H9 (cell line): ENCODE data around the gene RBM15. TPM values are rescaled to one million over a fixed set of nuclear protein-coding genes. Genes with fewer than 3 reads are reported as not detected.

ENCODE experiments used
- DNase-seq: peaks from one replicate; pipeline ENCODE4 v3.0.0-alpha.2; 2017
- H2AFZ ChIP-seq: one replicate; pipeline ENCODE4 v1.6.1; 2013; ENCODE audit warnings: mild to moderate bottlenecking, low read length, control low read depth, moderate library complexity
- H2AK5ac ChIP-seq: 2 replicates; pipeline ENCODE4 v1.6.1; 2013; ENCODE audit warnings: low read length, control low read depth, mixed read lengths; ENCODE audit not compliant: insufficient read length
- H2BK120ac ChIP-seq: one replicate; pipeline ENCODE4 v1.6.1; 2013; ENCODE audit warnings: low read depth, mild to moderate bottlenecking, low read length, control low read depth, inconsistent platforms; ENCODE audit not compliant: poor library complexity, severe bottlenecking
- H2BK12ac ChIP-seq: 2 replicates; pipeline ENCODE4 v1.6.1; 2013; ENCODE audit warnings: low read length, control low read depth, mixed read lengths, low read depth; ENCODE audit not compliant: insufficient read length
- H2BK15ac ChIP-seq: 2 replicates; pipeline ENCODE4 v1.6.1; 2013; ENCODE audit warnings: low read depth, low read length, control low read depth
- H2BK20ac ChIP-seq: one replicate; pipeline ENCODE4 v1.6.1; 2013; ENCODE audit warnings: low read depth, mild to moderate bottlenecking, low read length, control low read depth, inconsistent platforms; ENCODE audit not compliant: poor library complexity, severe bottlenecking
- H2BK5ac ChIP-seq: 2 replicates; pipeline ENCODE4 v1.6.1; 2013; ENCODE audit warnings: low read length, control low read depth, mixed read lengths; ENCODE audit not compliant: insufficient read length
- H3K14ac ChIP-seq: 2 replicates; pipeline ENCODE4 v1.6.1; 2013; ENCODE audit warnings: low read length, control low read depth; ENCODE audit not compliant: insufficient read depth
- H3K18ac ChIP-seq: 2 replicates; pipeline ENCODE4 v1.6.1; 2013; ENCODE audit warnings: low read depth, mild to moderate bottlenecking, mixed read lengths, low read length, control low read depth; ENCODE audit not compliant: insufficient read length
- H3K23ac ChIP-seq: 2 replicates; pipeline ENCODE4 v1.6.1; 2013; ENCODE audit warnings: low read length, control low read depth, mixed read lengths, low read depth; ENCODE audit not compliant: insufficient read length
- H3K23me2 ChIP-seq: 2 replicates; pipeline ENCODE4 v1.6.1; 2013; ENCODE audit warnings: low read depth, mild to moderate bottlenecking, mixed read lengths, low read length, control low read depth; ENCODE audit not compliant: insufficient read length, poor library complexity, severe bottlenecking
- H3K27ac ChIP-seq: 2 replicates; pipeline ENCODE4 v1.5.1; 2013; ENCODE audit warnings: low read length, control low read depth, mixed read lengths, low read depth; ENCODE audit not compliant: insufficient read length
- H3K27me3 ChIP-seq: 2 replicates; pipeline ENCODE4 v1.6.1; 2013; ENCODE audit warnings: low read length, control low read depth, inconsistent platforms; ENCODE audit not compliant: insufficient read depth
- H3K4ac ChIP-seq: 2 replicates; pipeline ENCODE4 v1.6.1; 2013; ENCODE audit warnings: low read depth, mild to moderate bottlenecking, control low read depth, inconsistent platforms, low read length, moderate library complexity
- H3K4me1 ChIP-seq: 2 replicates; pipeline ENCODE4 v1.6.1; 2013; ENCODE audit warnings: low read length, control low read depth, inconsistent platforms; ENCODE audit not compliant: insufficient read depth
- H3K4me2 ChIP-seq: 2 replicates; pipeline ENCODE4 v1.6.1; 2013; ENCODE audit warnings: low read length, control low read depth, mixed read lengths; ENCODE audit not compliant: insufficient read length, insufficient read depth
- H3K56ac ChIP-seq: 2 replicates; pipeline ENCODE4 v1.6.1; 2013; ENCODE audit warnings: low read depth, mild to moderate bottlenecking, mixed read lengths, low read length, control low read depth; ENCODE audit not compliant: insufficient read length
- H3K79me1 ChIP-seq: 2 replicates; pipeline ENCODE4 v1.6.1; 2013; ENCODE audit warnings: low read depth, mild to moderate bottlenecking, moderate library complexity, low read length, control low read depth, inconsistent platforms; ENCODE audit not compliant: insufficient read depth, poor library complexity, severe bottlenecking
- H3K79me2 ChIP-seq: 2 replicates; pipeline ENCODE4 v1.6.1; 2013; ENCODE audit warnings: low read length, control low read depth, inconsistent platforms; ENCODE audit not compliant: insufficient read depth
- H3K9ac ChIP-seq: 2 replicates; pipeline ENCODE4 v1.6.1; 2013; ENCODE audit warnings: low read length, control low read depth, mixed read lengths; ENCODE audit not compliant: insufficient read length; ENCODE audit errors: extremely low read depth
- H3K9me3 ChIP-seq: one replicate; pipeline ENCODE4 v1.6.1; 2013; ENCODE audit warnings: low read depth, low read length, inconsistent platforms; ENCODE audit not compliant: control insufficient read depth
- H3T11ph ChIP-seq: one replicate; pipeline ENCODE4 v1.6.1; 2013; ENCODE audit warnings: mild to moderate bottlenecking, low read length, control low read depth, inconsistent platforms
- H4K20me1 ChIP-seq: one replicate; pipeline ENCODE4 v1.6.1; 2013; ENCODE audit not compliant: control insufficient read depth, insufficient read length, insufficient read depth
- H4K5ac ChIP-seq: 2 replicates; pipeline ENCODE4 v1.6.1; 2013; ENCODE audit warnings: low read depth, mild to moderate bottlenecking, mixed read lengths, low read length, control low read depth; ENCODE audit not compliant: insufficient read length
- H4K8ac ChIP-seq: replicated peaks from 2 replicates; pipeline ENCODE4 v1.6.1; 2013; ENCODE audit warnings: low read length, control low read depth, mixed read lengths, low read depth; ENCODE audit not compliant: insufficient read length
- H4K91ac ChIP-seq: 2 replicates; pipeline ENCODE4 v1.6.1; 2013; ENCODE audit warnings: low read depth, mild to moderate bottlenecking, moderate library complexity, mixed read lengths, low read length, control low read depth; ENCODE audit not compliant: insufficient read length
- H3K27ac Mint-ChIP-seq, 3 experiments: 2 replicates in 2 of 3; 3 replicates in 1 of 3; pipeline ENCODE4 v1.8.0; 2020 to 2021; ENCODE audit warnings: mixed read lengths in 3 of 3, mild to moderate bottlenecking in 1 of 3, moderate library complexity in 1 of 3
- H3K27me3 Mint-ChIP-seq: 2 replicates; pipeline ENCODE4 v1.8.0; 2021; ENCODE audit warnings: low read depth, mild to moderate bottlenecking, moderate library complexity, mixed read lengths
- H3K36me3 Mint-ChIP-seq, 3 experiments: 2 replicates in 2 of 3; 3 replicates in 1 of 3; pipeline ENCODE4 v1.8.0; 2020 to 2021; ENCODE audit warnings: low read depth in 3 of 3, mixed read lengths in 3 of 3; ENCODE audit not compliant: insufficient read depth in 1 of 3
- H3K4me1 Mint-ChIP-seq, 2 experiments: 2 replicates each; pipeline ENCODE4 v1.8.0; 2020; ENCODE audit warnings: mixed read lengths in 2 of 2
- H3K4me3 Mint-ChIP-seq, 2 experiments: 2 replicates in 1 of 2; 3 replicates in 1 of 2; pipeline ENCODE4 v1.8.0; 2020 to 2021; ENCODE audit warnings: mild to moderate bottlenecking in 2 of 2, mixed read lengths in 2 of 2, moderate library complexity in 1 of 2
- H3K9me3 Mint-ChIP-seq, 2 experiments: 2 replicates in 1 of 2; 3 replicates in 1 of 2; pipeline ENCODE4 v1.8.0; 2020; ENCODE audit warnings: mild to moderate bottlenecking in 2 of 2, mixed read lengths in 2 of 2, moderate library complexity in 1 of 2
- WGBS: extraction: QIAGEN DNeasy Blood & Tissue Kit; methylation state at CpG from one replicate; pipeline ENCODE4 v1.1.7; 2013; ENCODE audit warnings: missing lambda C conversion rate, low lambda C conversion rate, mixed read lengths; ENCODE audit not compliant: insufficient read length; ENCODE audit errors: extremely low coverage; 5-methylcytosine and 5-hydroxymethylcytosine counted together
- total RNA-seq: library from RNA; stranded (reverse); gene quantifications from 2 replicates; pipeline ENCODE4 v1.2.1, GENCODE V29; 2021
- TF ChIP-seq, protein P1 (sequence below): fragments of 200-600 bp; sonication (generic); conservative IDR thresholded peaks from 3 replicates; pipeline ENCODE4 v1.8.0; 2021; ENCODE audit warnings: antibody characterized with exemption, mild to moderate bottlenecking

RBM15 gene
- total RNA-seq, 1 experiment from 2014 or later: 62.0 TPM

DNA sequence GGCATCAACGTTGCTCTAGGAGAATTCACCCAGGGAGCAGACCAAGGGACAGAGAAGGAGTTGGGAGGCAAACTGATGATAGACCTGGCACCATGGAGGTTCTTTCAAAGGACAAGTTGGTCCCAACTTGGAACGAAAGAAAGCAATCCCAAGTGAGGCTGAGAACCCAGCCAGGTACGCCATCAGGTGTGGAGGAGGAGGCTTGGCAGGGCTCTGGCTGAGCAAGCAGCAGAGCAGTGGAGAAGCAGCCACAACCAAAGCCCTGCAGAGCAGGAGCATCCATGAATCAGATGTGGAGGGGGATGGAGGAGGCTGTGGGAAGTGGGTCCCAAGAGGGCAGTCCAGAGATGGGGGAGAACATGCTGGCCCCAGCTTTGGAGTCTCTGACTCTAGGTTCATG is 36.3 kb upstream of the RBM15 start:
- no peak overlapping the region for H2BK12ac ChIP-seq
- H2BK20ac ChIP-seq: no peak overlapping the region
- H3K4me1 ChIP-seq: no peaks in the 10 kb centered on the region
- no CpG with 5 or more reads among the region's 3 CpGs for WGBS
- H3K56ac ChIP-seq: no peak overlapping the region
- no peak overlapping the region for H3K4me3 Mint-ChIP-seq
- TF ChIP-seq, protein P1, sequence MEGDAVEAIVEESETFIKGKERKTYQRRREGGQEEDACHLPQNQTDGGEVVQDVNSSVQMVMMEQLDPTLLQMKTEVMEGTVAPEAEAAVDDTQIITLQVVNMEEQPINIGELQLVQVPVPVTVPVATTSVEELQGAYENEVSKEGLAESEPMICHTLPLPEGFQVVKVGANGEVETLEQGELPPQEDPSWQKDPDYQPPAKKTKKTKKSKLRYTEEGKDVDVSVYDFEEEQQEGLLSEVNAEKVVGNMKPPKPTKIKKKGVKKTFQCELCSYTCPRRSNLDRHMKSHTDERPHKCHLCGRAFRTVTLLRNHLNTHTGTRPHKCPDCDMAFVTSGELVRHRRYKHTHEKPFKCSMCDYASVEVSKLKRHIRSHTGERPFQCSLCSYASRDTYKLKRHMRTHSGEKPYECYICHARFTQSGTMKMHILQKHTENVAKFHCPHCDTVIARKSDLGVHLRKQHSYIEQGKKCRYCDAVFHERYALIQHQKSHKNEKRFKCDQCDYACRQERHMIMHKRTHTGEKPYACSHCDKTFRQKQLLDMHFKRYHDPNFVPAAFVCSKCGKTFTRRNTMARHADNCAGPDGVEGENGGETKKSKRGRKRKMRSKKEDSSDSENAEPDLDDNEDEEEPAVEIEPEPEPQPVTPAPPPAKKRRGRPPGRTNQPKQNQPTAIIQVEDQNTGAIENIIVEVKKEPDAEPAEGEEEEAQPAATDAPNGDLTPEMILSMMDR: no peak
- no peak overlapping the region for H2AFZ ChIP-seq
- H3K27me3 Mint-ChIP-seq: peaks cover 6% of the 10 kb centered on the region
- no peak overlapping the region for H2BK120ac ChIP-seq
- H3K36me3 Mint-ChIP-seq: no peaks in the 10 kb centered on the region
- H4K8ac ChIP-seq: no peak overlapping the region
- no peak overlapping the region for H4K91ac ChIP-seq
- H3K79me2 ChIP-seq: no peaks in the 10 kb centered on the region
- H2AK5ac ChIP-seq: no peak overlapping the region
- no peaks in the 10 kb centered on the region for H4K20me1 ChIP-seq
- no peak for DNase-seq
- no peaks in the 10 kb centered on the region for H3K9me3 ChIP-seq
- no peak overlapping the region for H3K4ac ChIP-seq
- no peak overlapping the region for H3K14ac ChIP-seq
- H3K9me3 Mint-ChIP-seq: no peaks in the 10 kb centered on the region
- H3K9ac ChIP-seq: no peak overlapping the region
- no peaks in the 10 kb centered on the region for H3K79me1 ChIP-seq
- H2BK15ac ChIP-seq: no peak overlapping the region
- H4K5ac ChIP-seq: no peak overlapping the region
- H3K23ac ChIP-seq: no peak overlapping the region
- no peak overlapping the region for H3K18ac ChIP-seq
- H3K4me2 ChIP-seq: no peak overlapping the region
- H3T11ph ChIP-seq: no peak overlapping the region
- no peak overlapping the region for H2BK5ac ChIP-seq
- H3K4me1 Mint-ChIP-seq: no peaks in the 10 kb centered on the region
- H3K27me3 ChIP-seq: no peaks in the 10 kb centered on the region
- no peaks in the 10 kb centered on the region for H3K23me2 ChIP-seq
- no peak overlapping the region for H3K27ac ChIP-seq
- no peak overlapping the region for H3K27ac Mint-ChIP-seq
